H1 (cell line): ENCODE results near the gene COLEC11. TPM values are rescaled to one million over a fixed set of nuclear protein-coding genes. Genes with fewer than 3 reads are reported as not detected.
A peak's percentile ranks its signal among the peaks of the same experiment; 100 is the strongest.

Source experiments
- CTCF ChIA-PET: fragments of 300-600 bp; sonication (Branson Sonifier 250); formaldehyde crosslinking; loops from one replicate; lab custom pipeline; 2021; ENCODE audit not compliant: partially characterized antibody; lab: Charles Lee
- POLR2A ChIA-PET: fragments of 300-600 bp; sonication (Branson Sonifier 250); formaldehyde crosslinking; loops from one replicate; lab custom pipeline; 2021; ENCODE audit warnings: inconsistent platforms; ENCODE audit not compliant: partially characterized antibody; lab: Charles Lee
- DNase-seq, 2 experiments: peaks; one replicate each; pipeline versions ENCODE4 v3.0.0 to v3.0.0-alpha.2; 2010 to 2022; ENCODE audit warnings: low spot score in 2 of 2, low read depth in 1 of 2, mixed read lengths in 1 of 2
- FAIRE-seq: peaks from 2 replicates; lab custom pipeline; 2011; peaks lifted over from hg19 to GRCh38; lab: Jason Lieb, UNC
- H2AFZ ChIP-seq: 2 replicates; pipeline ENCODE4 v1.8.1; 2012; ENCODE audit warnings: low read length, inconsistent platforms
- H2AK5ac ChIP-seq: 2 replicates; pipeline ENCODE4 v1.6.1; 2013; ENCODE audit warnings: low read depth, low read length
- H2BK120ac ChIP-seq: replicated peaks from 2 replicates; pipeline ENCODE3; 2013; ENCODE audit warnings: low read depth, low read length, inconsistent platforms
- H2BK12ac ChIP-seq: 2 replicates; pipeline ENCODE4 v1.6.1; 2013; ENCODE audit warnings: low read depth, low read length
- H2BK15ac ChIP-seq: 2 replicates; pipeline ENCODE4 v1.6.1; 2013; ENCODE audit warnings: low read length
- H2BK20ac ChIP-seq: 2 replicates; pipeline ENCODE4 v1.6.1; 2013; ENCODE audit warnings: low read length
- H2BK5ac ChIP-seq: 2 replicates; pipeline ENCODE4 v1.6.1; 2013; ENCODE audit warnings: low read depth, low read length
- H3K14ac ChIP-seq: 2 replicates; pipeline ENCODE4 v1.6.1; 2013; ENCODE audit warnings: inconsistent platforms; ENCODE audit not compliant: insufficient read length
- H3K18ac ChIP-seq: 2 replicates; pipeline ENCODE4 v1.6.1; 2013; ENCODE audit warnings: low read length; ENCODE audit errors: extremely low read depth
- H3K23ac ChIP-seq: 2 replicates; pipeline ENCODE4 v1.6.1; 2013; ENCODE audit warnings: inconsistent platforms; ENCODE audit not compliant: insufficient read length
- H3K23me2 ChIP-seq: 2 replicates; pipeline ENCODE4 v1.6.1; 2013; ENCODE audit warnings: low read depth, low read length
- H3K27ac ChIP-seq: 2 replicates; pipeline ENCODE4 v1.6.1; 2011; ENCODE audit warnings: low read depth, low read length, inconsistent platforms
- H3K27me3 ChIP-seq, 4 experiments: replicated peaks in 1 of 4; 1 replicate in 1 of 4; 2 replicates in 3 of 4; pipeline versions ENCODE4 v1.6.1 to v1.8.1; 2011 to 2013; ENCODE audit warnings: low read length in 3 of 4, mild to moderate bottlenecking in 3 of 4, inconsistent platforms in 2 of 4, mixed read lengths in 2 of 4, moderate library complexity in 1 of 4; ENCODE audit not compliant: control insufficient read depth in 3 of 4, insufficient read depth in 3 of 4; ENCODE audit errors: extremely low read depth in 1 of 4
- H3K36me3 ChIP-seq, 4 experiments: 2 replicates each; pipeline versions ENCODE4 v1.6.1 to v1.8.1; 2011 to 2013; ENCODE audit warnings: mild to moderate bottlenecking in 4 of 4, low read length in 3 of 4, moderate library complexity in 2 of 4, control low read depth in 1 of 4, inconsistent platforms in 1 of 4; ENCODE audit not compliant: insufficient read depth in 4 of 4, control insufficient read depth in 2 of 4
- H3K4ac ChIP-seq: replicated peaks from 2 replicates; pipeline ENCODE3; 2013; ENCODE audit warnings: low read length, low read depth, mixed read lengths, inconsistent platforms; ENCODE audit not compliant: insufficient read length
- H3K4me1 ChIP-seq, 4 experiments: replicated peaks in 1 of 4; 1 replicate in 1 of 4; 2 replicates in 3 of 4; pipeline versions ENCODE4 v1.6.1 to v1.8.1; 2011 to 2013; ENCODE audit warnings: low read length in 3 of 4, inconsistent platforms in 2 of 4, mixed read lengths in 1 of 4; ENCODE audit not compliant: insufficient read depth in 4 of 4, control insufficient read depth in 3 of 4
- H3K4me2 ChIP-seq, 2 experiments: 2 replicates each; pipeline versions ENCODE4 v1.6.1 to v1.8.1; 2011 to 2013; ENCODE audit warnings: low read depth in 2 of 2, low read length in 2 of 2, control low read depth in 1 of 2, inconsistent platforms in 1 of 2, mild to moderate bottlenecking in 1 of 2; ENCODE audit not compliant: insufficient read depth in 1 of 2
- H3K4me3 ChIP-seq, 4 experiments: fragments of 200-600, 300-600 bp in 1 of 4; sonication (generic), shearing (Covaris generic), sonication (Bioruptor Twin) in 1 of 4; 2 replicates each; pipeline versions ENCODE4 v1.5.1 to v1.8.1; 2011 to 2016; ENCODE audit warnings: low read length in 4 of 4, low read depth in 3 of 4, control low read depth in 2 of 4, inconsistent platforms in 2 of 4, mild to moderate bottlenecking in 2 of 4, mixed read lengths in 1 of 4, moderate library complexity in 1 of 4; ENCODE audit not compliant: insufficient read depth in 2 of 4; ENCODE audit errors: extremely low read depth in 1 of 4
- H3K56ac ChIP-seq: replicated peaks from 2 replicates; pipeline ENCODE3; 2013; ENCODE audit warnings: low read depth, mild to moderate bottlenecking, mixed read lengths, low read length, inconsistent platforms; ENCODE audit not compliant: insufficient read length
- H3K79me1 ChIP-seq: 2 replicates; pipeline ENCODE4 v1.6.1; 2013; ENCODE audit warnings: low read depth, low read length, control low read depth
- H3K79me2 ChIP-seq, 2 experiments: 2 replicates each; pipeline versions ENCODE4 v1.6.1 to v1.8.1; 2012 to 2013; ENCODE audit warnings: low read length in 2 of 2, mild to moderate bottlenecking in 2 of 2, inconsistent platforms in 1 of 2; ENCODE audit not compliant: insufficient read depth in 2 of 2, control insufficient read depth in 1 of 2
- H3K9ac ChIP-seq, 4 experiments: replicated peaks in 1 of 4; 1 replicate in 1 of 4; 2 replicates in 3 of 4; pipeline versions ENCODE4 v1.6.1 to v1.8.1; 2011 to 2013; ENCODE audit warnings: low read depth in 3 of 4, low read length in 3 of 4, control low read depth in 2 of 4, mild to moderate bottlenecking in 2 of 4, moderate library complexity in 2 of 4, inconsistent platforms in 1 of 4; ENCODE audit errors: extremely low read depth in 1 of 4
- H3K9me3 ChIP-seq, 2 experiments: 2 replicates each; pipeline versions ENCODE4 v1.6.1 to v1.8.1; 2012 to 2013; ENCODE audit warnings: mild to moderate bottlenecking in 2 of 2, moderate library complexity in 2 of 2, control low read depth in 1 of 2, inconsistent platforms in 1 of 2, low read depth in 1 of 2, low read length in 1 of 2, mixed read lengths in 1 of 2; ENCODE audit not compliant: insufficient read depth in 2 of 2
- H4K20me1 ChIP-seq, 2 experiments: replicated peaks in 1 of 2; 2 replicates each; pipeline versions ENCODE3 to v1.8.1; 2011 to 2013; ENCODE audit warnings: inconsistent platforms in 2 of 2, low read length in 2 of 2, mild to moderate bottlenecking in 1 of 2; ENCODE audit not compliant: insufficient read depth in 2 of 2, control insufficient read depth in 1 of 2
- H4K5ac ChIP-seq: 2 replicates; pipeline ENCODE4 v1.6.1; 2013; ENCODE audit warnings: low read length, low read depth, mixed read lengths, inconsistent platforms; ENCODE audit not compliant: insufficient read length
- H4K8ac ChIP-seq: 2 replicates; pipeline ENCODE4 v1.8.0; 2013; ENCODE audit warnings: mild to moderate bottlenecking, moderate library complexity, low read length, inconsistent platforms; ENCODE audit not compliant: insufficient read depth; ENCODE audit errors: extremely low read depth
- H4K91ac ChIP-seq: replicated peaks from 2 replicates; pipeline ENCODE3; 2013; ENCODE audit warnings: low read length, mixed read lengths, inconsistent platforms; ENCODE audit not compliant: insufficient read length
- CBX8 ChIP-seq: fragments of 300-800, 300-1000 bp; sonication (generic); IDR thresholded peaks from 2 replicates; pipeline ENCODE4 v1.7.1; 2016; ENCODE audit warnings: low read depth, low read length, borderline replicate concordance
- CHD1 ChIP-seq: IDR thresholded peaks from 2 replicates; pipeline ENCODE4 v1.6.1; 2012; ENCODE audit warnings: low read depth, low read length, improper control_type of control experiment
- CTBP2 ChIP-seq: IDR thresholded peaks from 2 replicates; pipeline ENCODE4 v1.7.0; 2011; ENCODE audit warnings: borderline replicate concordance, mild to moderate bottlenecking, moderate library complexity, mixed read lengths, low read length; ENCODE audit not compliant: insufficient read depth, insufficient read length
- NRF1 ChIP-seq: IDR thresholded peaks from 2 replicates; pipeline ENCODE4 v1.6.1; 2011; ENCODE audit warnings: mild to moderate bottlenecking, low read depth, low read length, improper control_type of control experiment
- RBBP5 ChIP-seq: IDR thresholded peaks from 2 replicates; pipeline ENCODE4 v1.7.1; 2012; ENCODE audit warnings: low read depth, mild to moderate bottlenecking, inconsistent platforms, low read length, moderate library complexity, borderline replicate concordance
- SIX5 ChIP-seq: IDR thresholded peaks from 2 replicates; pipeline ENCODE4 v1.6.1; 2011; ENCODE audit warnings: mild to moderate bottlenecking, low read depth, low read length
- TAF7 ChIP-seq: optimal IDR thresholded peaks from 2 replicates; pipeline ENCODE3; 2011; ENCODE audit warnings: low read depth, mild to moderate bottlenecking, inconsistent platforms, low read length, moderate library complexity, borderline replicate concordance
- TBP ChIP-seq: IDR thresholded peaks from 2 replicates; pipeline ENCODE4 v1.6.1; 2011; ENCODE audit warnings: low read depth, low read length, improper control_type of control experiment
- TCF12 ChIP-seq: IDR thresholded peaks from 2 replicates; pipeline ENCODE4 v1.6.1; 2011; ENCODE audit warnings: low read depth, mild to moderate bottlenecking, low read length
- TEAD4 ChIP-seq: IDR thresholded peaks from 2 replicates; pipeline ENCODE4 v1.6.1; 2012; ENCODE audit warnings: low read depth, low read length, inconsistent platforms, mixed read lengths
- WGBS, 2 experiments: shearing (Covaris generic) in 1 of 2; methylation state at CpG; one replicate each; pipeline versions ENCODE4 v1.1.6 to v1.1.7; 2013 to 2015; ENCODE audit warnings: low lambda C conversion rate in 2 of 2, mixed read lengths in 2 of 2, inconsistent platforms in 1 of 2, low coverage in 1 of 2, missing lambda C conversion rate in 1 of 2; ENCODE audit not compliant: insufficient replicate concordance in 2 of 2, insufficient coverage in 1 of 2, insufficient read length in 1 of 2; ENCODE audit errors: extremely low coverage in 1 of 2, missing lambda C conversion rate in 1 of 2; 5-methylcytosine and 5-hydroxymethylcytosine counted together
- polyA plus RNA-seq, 7 experiments: library from polyadenylated mRNA; depleted of rRNA in 3 of 7; stranded (reverse) in 5 of 7; unstranded in 2 of 7; fragments of >200 nt in 5 of 7; fragments of 200-250 nt in 2 of 7; gene quantifications; 1 replicate in 5 of 7; 2 replicates in 1 of 7; 4 replicates in 1 of 7; pipeline versions ENCODE4 v1.2.1 to v1.2.3, GENCODE V29; 2011 to 2013; ENCODE audit warnings: missing spikeins in 2 of 7, mixed read lengths in 2 of 7
- total RNA-seq: library from RNA; stranded (reverse); fragmentation: NEBNext Ultra II Directional; extraction: Animal tissue kit (Norgen Biotek cat#: 25700); gene quantifications from 2 replicates; pipeline ENCODE4 v1.2.1, GENCODE V29; 2021

The COLEC11 gene
- total and polyA plus RNA-seq, 2 of the 8 experiments (the other 6 are each of a cell fraction or from before 2014, with no cell fraction given) = 0.47 to 0.80 TPM

DNA sequence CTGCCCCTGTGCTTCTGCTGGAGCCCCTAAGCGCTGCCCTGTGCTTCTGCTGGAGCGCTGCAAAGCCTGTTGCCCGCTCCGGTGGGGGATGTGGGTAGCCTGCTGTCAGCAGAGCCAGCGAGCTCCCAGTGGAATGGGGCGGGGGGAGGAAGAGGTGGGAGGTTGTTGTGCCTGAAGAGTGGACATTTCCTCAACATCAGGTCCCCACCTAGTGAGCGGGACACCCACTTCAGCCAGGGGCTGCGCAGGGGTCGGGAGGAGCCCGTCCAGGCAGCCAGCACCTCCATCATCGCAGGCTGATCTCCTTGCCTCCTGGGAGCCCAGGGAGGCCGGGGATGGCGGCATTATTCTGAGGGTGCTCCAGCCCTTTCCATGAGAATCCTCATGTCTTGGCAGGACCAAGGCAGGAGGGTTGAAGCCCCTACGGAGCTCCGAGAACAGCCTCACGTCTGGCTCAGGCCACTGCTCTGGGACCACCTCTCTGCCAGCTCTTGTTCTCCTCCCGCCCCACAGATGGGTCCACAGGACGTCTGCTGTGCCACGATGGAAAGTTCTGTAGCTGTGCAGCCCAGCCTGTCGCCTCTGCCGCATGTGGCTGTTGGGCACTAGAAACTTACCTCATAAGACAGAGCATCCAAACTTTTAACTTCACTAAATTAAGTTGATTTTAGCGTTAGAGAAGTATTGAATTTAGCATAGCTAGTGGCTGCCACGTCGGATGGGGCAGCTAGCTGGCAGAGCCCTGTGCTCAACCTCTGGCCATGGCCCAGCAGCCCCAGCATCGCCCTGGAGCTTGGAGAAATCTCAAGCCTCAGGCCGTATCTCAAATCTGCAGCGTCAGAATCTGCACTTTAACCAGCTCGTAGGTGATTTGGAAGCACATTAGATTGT, 61.2 kb downstream of the COLEC11 start:
- Histone ChIP-seq H4K8ac (no peak overlapping the region; the same call in 1 of the 2 replicates), H3K27me3 (peaks cover 0 to 2% (median 0%) of the 10 kb centered on the region in 4 experiments; a peak in 1 of 7 replicates), H3K79me2 (no peaks in the 10 kb centered on the region), H2BK5ac (no peak overlapping the region), H3K4me2 (no peak overlapping the region), H3K4me1 (peaks cover 5 to 25% (median 15%) of the 10 kb centered on the region in 4 experiments), H3K56ac (no peak overlapping the region), H3K23me2 (peaks cover 7% of the 10 kb centered on the region; the same call in 1 of the 2 replicates), H3K9ac (no peak overlapping the region), H4K5ac (no peak overlapping the region), H2AFZ (no peak overlapping the region), H3K79me1 (no peaks in the 10 kb centered on the region), H4K20me1 (no peaks in the 10 kb centered on the region), H3K18ac (no peak overlapping the region), H2BK120ac (no peak overlapping the region), H3K27ac (no peak overlapping the region), H2BK20ac (no peak overlapping the region), H3K4ac (no peak overlapping the region), H3K23ac (no peak overlapping the region), H3K4me3 (no peak overlapping the region), H2AK5ac (no peak overlapping the region), H2BK15ac (no peak overlapping the region), H4K91ac (no peak overlapping the region), H3K9me3 (no peaks in the 10 kb centered on the region; a peak in 1 of 4 replicates), H3K14ac (no peak overlapping the region), H3K36me3 (no peaks in the 10 kb centered on the region), H2BK12ac (peak overlapping the region; percentile 28; the same call in 1 of the 2 replicates)
- no peak for DNase-seq
- no peak for FAIRE-seq
- 94% methylated on average over 28 of the region's 28 CpGs; no CpG with 5 or more reads in 1 of the 2 experiments for WGBS, 2 experiments
- ChIA-PET POLR2A (interaction anchor here (0.8 to 1.5 kb wide), 2 partner anchors 80 to 98 kb away, joined by 3 to 5 read pairs; partner anchors contain the start of gene RNASEH1), CTCF (interaction anchor here (0.5 to 2.3 kb wide), 9 partner anchors 9 to 192 kb away, joined by 3 to 8 read pairs (median 3); no protein-coding TSS in a partner anchor)
- TF ChIP-seq NRF1 (no peak), CBX8 (no peak), CHD1 (no peak), TBP (no peak), TEAD4 (no peak), RBBP5 (no peak), SIX5 (no peak), TCF12 (no peak), TAF7 (no peak), CTBP2 (no peak)
